ENCODE measurements around the gene SAFB2.

- TF ChIP-seq CTCF (IDR thresholded peaks at IDR 0.05) (no peak), POLR2A (IDR thresholded peaks at IDR 0.05) (no peak)
Observed at GRCh38 chr19:5564930-5565329, 57.6 kb downstream of the SAFB2 start.

Measured in uterus (tissue), 2 donors.